HG02571 (cell line): Measurements from ENCODE around the gene SYT9.

Experiments
- ATAC-seq: cut with Tn5 transposase; IDR thresholded peaks from one replicate; pipeline ENCODE4 v1.9.1; 2021; ENCODE audit warnings: mild to moderate bottlenecking, moderate library complexity; ENCODE audit not compliant: unreplicated experiment

The SYT9 gene

GRCh38 chr11:7457211-7457610 is 205.5 kb downstream of the SYT9 start:
- ATAC-seq = no peak

GRCh38 chr11:7462706-7463105 is 211.0 kb downstream of the SYT9 start:
- ATAC-seq = no peak

- peak; percentile 76 for ATAC-seq
Observed at GRCh38 chr11:7467652-7468051, 215.9 kb downstream of the SYT9 start.

GRCh38 chr11:7469351-7469865 is 217.7 kb downstream of the SYT9 start:
- no peak for ATAC-seq

- no peak for ATAC-seq
Observed at GRCh38 chr11:7471071-7471470, 219.4 kb downstream of the SYT9 start.

DNA sequence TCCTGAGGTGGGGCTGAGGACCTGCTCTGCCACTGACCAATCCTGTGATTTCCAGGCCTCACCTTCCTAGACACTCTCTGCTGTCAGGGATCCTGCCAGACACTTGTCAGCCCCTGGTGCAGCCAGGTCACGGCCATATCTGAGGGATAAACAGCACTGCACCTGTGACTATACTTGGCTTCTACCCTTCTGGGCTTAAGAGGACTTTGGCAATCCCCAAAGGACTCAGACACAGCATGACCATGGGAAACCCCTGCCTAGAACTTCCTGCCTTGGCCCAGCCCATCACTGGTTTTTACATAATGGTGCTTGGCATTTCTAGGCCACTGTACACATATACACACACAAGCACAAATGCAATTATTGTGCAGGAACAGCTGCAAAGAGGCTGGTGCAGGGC is 222.0 kb downstream of the SYT9 start:
- ATAC-seq = peak; percentile 90

- no peak for ATAC-seq
Observed at GRCh38 chr11:7480113-7480512, 228.4 kb downstream of the SYT9 start.

DNA sequence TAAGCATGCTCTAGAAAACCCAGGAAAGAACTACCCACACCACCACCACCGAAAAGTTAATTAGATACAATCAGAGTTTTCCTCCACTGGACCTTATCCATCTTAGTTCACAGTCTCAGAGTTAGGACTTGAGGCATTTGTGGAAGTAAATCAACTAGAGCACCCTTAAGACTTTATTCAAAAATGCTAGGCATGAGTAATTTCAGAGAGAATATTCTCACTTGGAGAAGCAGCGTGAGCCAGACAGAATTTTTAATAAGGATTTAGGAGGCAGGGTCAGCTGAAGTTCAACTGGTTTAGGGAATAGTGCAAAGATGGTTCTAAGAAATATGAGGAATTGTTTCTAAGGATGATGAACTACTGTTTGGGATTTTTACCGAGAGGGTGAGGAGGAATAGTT is 232.4 kb downstream of the SYT9 start:
- ATAC-seq = no peak

GRCh38 chr11:7484645-7485044 is 232.9 kb downstream of the SYT9 start:
- ATAC-seq = no peak

DNA sequence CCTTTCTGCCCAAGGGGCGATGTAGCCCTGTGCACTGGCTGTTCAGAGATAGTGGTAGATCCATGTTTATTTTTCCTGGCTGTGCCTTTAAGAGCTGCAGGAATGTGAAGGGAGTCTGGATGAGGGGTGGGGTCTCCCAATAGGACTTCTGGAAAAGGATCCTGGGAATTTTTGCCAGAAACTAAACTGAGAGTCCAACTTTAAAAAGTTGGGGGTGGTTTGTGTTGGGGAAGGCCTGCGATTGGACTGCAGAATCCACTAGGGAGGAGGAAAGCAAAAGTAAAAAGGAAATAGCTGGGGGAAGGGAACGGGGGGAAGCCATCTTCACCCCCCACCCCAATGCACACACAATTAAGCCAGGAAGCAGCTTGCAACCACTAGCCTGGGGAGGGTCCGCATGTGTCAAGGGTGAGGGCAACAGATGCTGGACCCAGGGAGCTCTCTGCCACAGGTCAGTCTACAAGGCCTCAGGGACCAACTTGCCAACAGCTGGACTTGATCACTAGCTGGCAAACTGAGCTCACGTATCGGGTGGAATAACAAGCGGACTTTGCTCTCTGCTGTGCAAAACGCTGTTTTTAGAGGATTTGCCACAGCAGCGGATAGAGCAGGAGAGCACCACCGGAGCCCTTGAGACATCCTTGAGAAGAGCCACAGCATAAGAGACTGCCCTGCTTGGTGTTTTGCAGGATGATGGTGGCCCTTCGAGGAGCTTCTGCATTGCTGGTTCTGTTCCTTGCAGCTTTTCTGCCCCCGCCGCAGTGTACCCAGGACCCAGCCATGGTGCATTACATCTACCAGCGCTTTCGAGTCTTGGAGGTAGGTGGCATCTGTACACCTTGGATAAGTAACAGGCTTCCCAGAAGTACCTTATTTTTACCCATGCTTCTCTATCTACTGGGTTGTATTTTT is 233.7 kb downstream of the SYT9 start, which contains the start of gene OLFML1:
Gene OLFML1, plus strand, starts transcription at position 321 of the 912 bp plus-strand sequence. Its CDS starts 370 bp downstream, at position 691.
- ATAC-seq = no peak

DNA sequence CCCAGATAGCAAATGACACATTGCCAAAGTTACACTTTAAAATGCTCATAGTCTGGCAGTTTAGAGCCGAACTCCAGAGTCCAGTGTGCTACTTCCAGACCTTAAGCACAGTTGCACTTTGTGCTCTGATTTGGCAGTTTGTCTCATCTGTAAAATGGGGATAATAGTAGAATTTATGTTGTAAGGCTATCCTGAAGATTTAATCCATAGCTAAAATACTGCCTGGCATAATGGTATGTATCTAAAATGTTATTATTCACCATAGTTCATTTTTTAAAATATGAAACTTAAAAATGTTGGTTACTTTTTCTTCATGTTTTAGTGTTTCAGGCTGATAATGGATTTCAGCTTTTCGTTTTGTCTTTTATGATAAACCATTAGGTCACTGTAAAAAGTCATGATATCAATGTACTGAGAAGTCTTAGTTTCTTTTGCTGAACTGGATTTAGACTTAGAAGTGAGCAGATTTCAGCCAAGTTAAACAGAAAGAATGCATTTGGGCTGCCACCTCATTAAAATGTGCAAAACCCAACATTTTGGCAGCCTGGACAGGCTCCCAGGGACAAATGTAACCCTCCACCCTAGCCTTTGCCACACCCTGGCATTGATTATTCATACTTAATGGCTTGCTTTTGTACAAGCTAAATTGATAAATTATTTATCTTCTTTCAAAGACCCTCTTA is 234.5 kb downstream of the SYT9 start:
- no peak for ATAC-seq

GRCh38 chr11:7486781-7487140 is 235.1 kb downstream of the SYT9 start:
- ATAC-seq = no peak

DNA sequence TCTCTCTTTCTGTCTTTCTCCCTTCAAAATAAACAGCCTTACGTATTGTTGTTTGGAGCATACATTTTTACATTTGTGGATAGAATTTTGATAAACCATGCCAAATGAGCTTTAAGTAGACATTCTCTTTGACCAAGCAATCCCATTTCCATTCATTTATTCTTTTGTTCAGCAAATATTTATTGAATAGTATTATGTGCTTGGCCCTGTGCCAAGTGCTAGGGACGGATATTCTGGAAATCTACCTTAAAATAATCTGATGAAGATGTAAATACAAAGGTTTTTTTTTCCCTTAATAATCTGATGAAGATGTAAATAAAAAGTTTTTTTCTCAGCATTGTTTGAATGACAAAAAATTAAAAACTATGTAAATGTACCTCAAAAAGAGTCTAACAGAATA is 235.7 kb downstream of the SYT9 start:
- no peak for ATAC-seq

GRCh38 chr11:7488681-7489080 is 237.0 kb downstream of the SYT9 start:
- ATAC-seq = no peak

DNA sequence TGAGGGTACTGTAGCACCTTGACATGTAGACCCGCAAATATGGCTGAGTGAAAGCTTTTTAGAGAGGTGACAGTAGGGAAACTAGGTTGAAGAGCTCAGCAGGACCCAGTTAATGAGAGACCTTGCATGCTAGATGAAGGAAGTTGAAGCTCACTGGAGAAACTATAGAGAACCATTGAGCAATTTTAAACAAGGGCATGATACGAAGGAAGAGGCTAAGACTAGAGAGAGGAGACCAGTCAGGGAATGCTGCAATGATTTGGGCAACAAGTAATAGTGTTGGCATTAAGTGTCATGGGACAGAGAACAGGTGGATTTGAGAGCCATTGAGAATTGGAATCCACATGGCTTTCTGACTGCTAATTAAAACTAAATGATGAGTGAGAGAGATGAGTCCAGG is 237.7 kb downstream of the SYT9 start:
- ATAC-seq = no peak

- no peak for ATAC-seq
Observed at GRCh38 chr11:7490054-7490453, 238.3 kb downstream of the SYT9 start.

DNA sequence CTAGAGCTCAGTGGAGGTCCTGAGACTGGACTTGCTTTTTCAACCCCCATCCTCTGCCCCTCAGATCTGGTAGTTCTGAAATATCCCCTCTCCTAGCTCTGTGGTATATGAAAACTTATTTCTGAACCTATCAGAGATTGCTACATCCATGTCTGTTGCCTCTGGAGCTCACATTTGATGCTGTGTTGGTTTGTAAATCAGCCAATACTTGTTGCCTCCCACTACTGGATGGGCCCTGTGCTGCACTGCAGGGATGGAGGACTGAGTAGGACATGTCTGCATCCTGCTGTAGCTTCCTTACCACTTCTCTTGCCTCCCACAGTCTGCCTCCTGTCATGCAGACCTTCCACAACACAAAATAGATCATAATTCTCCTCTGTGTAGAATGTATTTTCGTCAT is 238.8 kb downstream of the SYT9 start:
- ATAC-seq = no peak

DNA sequence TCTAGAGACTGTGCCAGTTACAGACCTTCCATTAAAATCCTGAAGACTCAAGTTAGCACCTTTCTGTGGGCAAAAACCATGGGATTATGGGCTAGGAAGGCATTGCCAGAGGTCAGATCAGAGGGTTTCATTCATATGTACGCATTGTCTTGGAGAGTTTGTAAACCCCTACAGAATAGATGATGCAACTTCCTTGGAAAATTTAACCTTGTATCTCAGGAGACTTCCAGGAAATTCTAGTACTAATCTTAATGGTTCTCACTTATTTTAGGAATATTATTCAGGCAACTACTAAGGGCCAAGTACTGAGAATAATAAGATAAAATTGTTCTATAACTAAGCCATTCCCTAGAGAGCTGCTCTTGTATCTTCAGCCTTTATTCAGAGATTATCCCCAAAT is 240.5 kb downstream of the SYT9 start:
- ATAC-seq = no peak

DNA sequence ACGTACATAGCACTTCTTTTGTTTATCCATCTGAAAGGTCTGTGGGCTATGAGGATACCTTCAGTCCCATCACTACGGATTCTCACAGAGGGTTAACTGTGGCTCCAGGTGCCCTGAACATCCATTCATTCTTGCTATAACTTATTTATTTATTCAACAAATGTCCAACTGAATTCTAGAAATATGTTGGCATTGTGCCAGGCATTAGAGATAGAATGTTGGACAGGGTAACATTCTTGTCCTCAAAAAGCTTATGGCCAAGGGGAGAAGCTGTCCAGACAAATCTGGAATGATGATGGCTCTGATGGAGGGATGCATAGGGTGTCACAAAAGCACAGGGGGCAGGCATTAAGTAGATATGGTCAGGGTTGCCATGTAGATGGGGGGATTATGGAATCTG is 242.0 kb downstream of the SYT9 start:
- ATAC-seq = no peak

DNA sequence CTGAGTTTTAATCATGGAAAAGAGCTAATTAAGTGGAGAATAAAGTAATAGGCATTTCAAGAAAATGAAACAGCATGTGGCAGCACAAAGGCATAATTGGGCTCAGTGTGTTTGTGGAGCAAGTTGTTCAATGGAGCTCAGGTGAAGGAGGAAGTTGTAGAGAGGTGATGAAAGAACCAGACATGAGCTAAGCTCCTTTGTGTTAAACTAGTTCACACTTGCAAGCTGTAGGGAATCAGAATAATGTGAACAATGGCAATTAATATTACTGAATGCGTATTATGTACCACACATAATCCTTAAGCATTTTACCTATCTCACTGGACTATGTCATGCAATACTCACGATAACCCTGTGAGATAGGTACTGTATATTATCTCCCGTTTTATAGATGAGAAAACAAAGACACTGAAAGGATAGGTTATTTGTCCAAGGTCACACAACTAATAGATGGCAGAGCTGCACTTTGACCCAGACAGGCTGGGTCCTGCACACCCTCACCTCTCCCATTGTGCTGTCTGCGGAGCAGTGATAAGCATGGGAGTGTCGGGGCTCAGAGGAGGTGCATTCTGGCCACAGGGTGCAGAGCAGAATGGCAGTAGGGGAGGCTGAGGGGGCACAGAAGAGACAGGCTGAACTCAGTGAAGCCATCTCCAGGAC is 242.5 kb downstream of the SYT9 start:
- ATAC-seq = no peak

- ATAC-seq = peak; percentile 91
Observed at GRCh38 chr11:7495882-7496551, 244.3 kb downstream of the SYT9 start.
